Breast epithelium (tissue), 4 donors: Measurements from ENCODE around the gene CSAD. TPM values are rescaled to one million over a fixed set of nuclear protein-coding genes. Genes with fewer than 3 reads are reported as not detected.

Experiments
- DNase-seq, 2 donors: peaks; one replicate each; pipeline ENCODE4 v3.0.0-alpha.2; 2019; ENCODE audit warnings: low spot score in 2 of 2
- H3K27ac ChIP-seq, 2 donors: fragments of 200-600 bp; sonication (generic) in 1 of 2; one replicate each; pipeline ENCODE4 v1.5.1; 2016 to 2019; ENCODE audit warnings: mild to moderate bottlenecking in 1 of 2
- H3K27me3 ChIP-seq, 2 donors: fragments of 200-600 bp; sonication (generic) in 1 of 2; one replicate each; pipeline versions ENCODE4 v1.5.1 to v1.6.0; 2017 to 2019; ENCODE audit warnings: control low read depth in 1 of 2, mild to moderate bottlenecking in 1 of 2
- H3K36me3 ChIP-seq: fragments of 200-600 bp; one replicate; pipeline ENCODE4 v1.5.1; 2019
- H3K4me1 ChIP-seq, 2 donors: fragments of 200-600 bp; sonication (generic); one replicate each; pipeline ENCODE4 v1.5.1; 2016 to 2019; ENCODE audit warnings: control low read depth in 1 of 2
- H3K4me3 ChIP-seq, 3 donors: fragments of 200-600 bp; sonication (generic); 1 replicate in 2 of 3; 2 replicates in 1 of 3; pipeline ENCODE4 v1.5.1; 2016 to 2019; ENCODE audit warnings: mild to moderate bottlenecking in 3 of 3, moderate library complexity in 2 of 3
- H3K9me3 ChIP-seq, 2 donors: fragments of 200-600 bp; sonication (generic) in 1 of 2; one replicate each; pipeline ENCODE4 v1.5.1; 2016 to 2019; ENCODE audit warnings: control low read depth in 1 of 2
- CTCF ChIP-seq, 3 donors: fragments of 450-650 bp; IDR thresholded peaks; one replicate each; pipeline ENCODE4 v1.5.1; 2016 to 2017; ENCODE audit warnings: antibody characterized with exemption in 3 of 3, mild to moderate bottlenecking in 3 of 3, moderate library complexity in 3 of 3
- POLR2A ChIP-seq: fragments of 450-650 bp; IDR thresholded peaks from one replicate; pipeline ENCODE4 v1.6.1; 2016; ENCODE audit warnings: antibody characterized with exemption, mild to moderate bottlenecking, moderate library complexity
- POLR2AphosphoS5 ChIP-seq, 3 donors: sonication (generic); formaldehyde crosslinking; IDR thresholded peaks; one replicate each; pipeline ENCODE4 v1.6.1; 2017; ENCODE audit warnings: antibody characterized with exemption in 3 of 3
- intact Hi-C: fragments of 100-400 bp; cut with DNase I; formaldehyde crosslinking; loops from one replicate; pipeline ENCODE4 v1.15.1; 2023; ENCODE audit warnings: low total_unique reads
- total RNA-seq, 3 donors: library from RNA; depleted of rRNA; stranded (reverse); fragments of >200 nt; gene quantifications; one replicate each; pipeline ENCODE4 v1.1.0, GENCODE V29; 2016

Gene CSAD
- total RNA-seq, 3 donors from 2014 or later = 60.2 to 74.1 (median 68.8) TPM

- intact Hi-C loops = no loop called here
- H3K27me3 ChIP-seq = no peaks in the 10 kb centered on the region
- no peaks in the 10 kb centered on the region for H3K4me1 ChIP-seq
- H3K27ac ChIP-seq = no peak overlapping the region
- H3K36me3 ChIP-seq = no peaks in the 10 kb centered on the region
- H3K4me3 ChIP-seq = no peak overlapping the region
- H3K9me3 ChIP-seq = no peaks in the 10 kb centered on the region
- no peak for DNase-seq
- TF ChIP-seq CTCF (IDR thresholded peaks at IDR 0.05) = no peak
- TF ChIP-seq POLR2AphosphoS5 (IDR thresholded peaks at IDR 0.05) = no peak
- no peak for TF ChIP-seq POLR2A
Measured at GRCh38 chr12:53201639-53202038, 20.9 kb upstream of the CSAD start.

- TF ChIP-seq CTCF (IDR thresholded peaks at IDR 0.05) (no peak), POLR2A (no peak), POLR2AphosphoS5 (IDR thresholded peaks at IDR 0.05) (no peak)
- intact Hi-C loops = no loop called here
- no peak overlapping the region for H3K4me3 ChIP-seq
- H3K9me3 ChIP-seq = no peaks in the 10 kb centered on the region
- DNase-seq = no peak
- H3K27me3 ChIP-seq = no peaks in the 10 kb centered on the region
- H3K36me3 ChIP-seq = no peaks in the 10 kb centered on the region
- no peak overlapping the region for H3K27ac ChIP-seq
- no peaks in the 10 kb centered on the region for H3K4me1 ChIP-seq
Measured at GRCh38 chr12:53201177-53201541, 20.4 kb upstream of the CSAD start.

- no peaks in the 10 kb centered on the region for H3K27me3 ChIP-seq
- H3K4me1 ChIP-seq = no peaks in the 10 kb centered on the region
- H3K9me3 ChIP-seq = no peaks in the 10 kb centered on the region
- peak in 1 of 2 donors; percentile 15 for DNase-seq
- H3K36me3 ChIP-seq = no peaks in the 10 kb centered on the region
- TF ChIP-seq CTCF (IDR thresholded peaks at IDR 0.05) = no peak
- TF ChIP-seq POLR2AphosphoS5 (IDR thresholded peaks at IDR 0.05) = no peak
- TF ChIP-seq POLR2A = no peak
- no peak overlapping the region for H3K27ac ChIP-seq
- intact Hi-C loops = no loop called here
- H3K4me3 ChIP-seq = no peak overlapping the region
Measured at GRCh38 chr12:53200458-53201176, 19.9 kb upstream of the CSAD start.

- H3K4me1 ChIP-seq = no peaks in the 10 kb centered on the region
- no peak overlapping the region for H3K27ac ChIP-seq
- H3K4me3 ChIP-seq = no peak overlapping the region
- H3K27me3 ChIP-seq = no peaks in the 10 kb centered on the region
- intact Hi-C loops = no loop called here
- H3K36me3 ChIP-seq = no peaks in the 10 kb centered on the region
- H3K9me3 ChIP-seq = no peaks in the 10 kb centered on the region
- peak in 1 of 2 donors; percentile 28 for DNase-seq
- TF ChIP-seq CTCF (IDR thresholded peaks at IDR 0.05) (no peak), POLR2AphosphoS5 (IDR thresholded peaks at IDR 0.05) (no peak), POLR2A (no peak)
Measured at GRCh38 chr12:53200107-53200457, 19.4 kb upstream of the CSAD start.

GRCh38 chr12:53199700-53200099 lies 19.0 kb upstream of the CSAD start:
- Histone ChIP-seq H3K4me3 (no peak overlapping the region), H3K27ac (no peak overlapping the region), H3K4me1 (no peaks in the 10 kb centered on the region), H3K27me3 (no peaks in the 10 kb centered on the region), H3K9me3 (no peaks in the 10 kb centered on the region), H3K36me3 (no peaks in the 10 kb centered on the region)
- intact Hi-C loops = no loop called here
- TF ChIP-seq CTCF (IDR thresholded peaks at IDR 0.05) (no peak), POLR2A (no peak), POLR2AphosphoS5 (IDR thresholded peaks at IDR 0.05) (no peak)
- DNase-seq = no peak
